Hematopoietic multipotent progenitor cell treated with erythropoietin and hydrocortisone succinate and interleukin-3 and kit ligand, for 8 days (in vitro differentiated cells): Measurements from ENCODE around the gene ZFP28.

Source experiments
- DNase-seq: peaks from one replicate; pipeline ENCODE4 v3.0.0-alpha.2; 2015

The ZFP28 gene

DNA sequence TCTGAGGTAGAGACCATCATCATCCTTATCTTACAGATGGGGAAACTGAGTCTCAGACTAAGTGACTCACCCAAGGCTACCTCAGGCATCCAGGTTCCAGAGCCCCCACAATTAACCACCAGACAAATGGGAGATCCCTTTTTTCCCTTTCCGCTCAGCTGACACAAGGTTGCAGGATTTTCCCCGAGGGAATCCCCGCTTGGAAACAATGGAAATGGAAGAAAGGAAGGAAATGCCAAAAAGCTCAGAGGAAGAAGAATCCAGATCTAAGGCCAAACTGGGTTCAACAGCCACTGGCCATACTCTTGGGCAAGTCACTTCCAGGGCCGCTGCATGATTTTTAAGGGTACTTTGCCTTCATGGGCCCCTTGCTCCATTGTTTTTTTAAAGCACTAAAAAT, 57.9 kb downstream of the ZFP28 start:
- no peak for DNase-seq

DNA sequence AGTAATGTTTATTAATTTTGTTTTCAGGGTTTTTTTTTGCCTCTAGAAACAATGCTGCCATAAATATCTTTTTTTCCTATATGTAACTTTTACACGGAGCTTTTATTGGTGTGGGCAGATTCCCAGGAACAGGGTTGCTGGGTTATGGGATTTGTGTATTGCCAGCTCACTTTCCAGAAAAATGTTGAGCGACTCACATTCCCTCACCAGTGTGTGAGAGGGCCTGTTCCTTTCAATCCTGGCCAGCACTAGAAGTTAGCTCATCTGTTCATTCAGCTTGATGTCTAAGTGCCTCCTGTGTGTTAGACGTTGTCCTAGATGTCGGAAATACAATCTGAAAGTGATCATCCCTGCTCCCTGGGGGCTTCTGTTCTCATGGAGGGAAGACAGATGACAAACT, 58.9 kb downstream of the ZFP28 start:
- no peak for DNase-seq

DNA sequence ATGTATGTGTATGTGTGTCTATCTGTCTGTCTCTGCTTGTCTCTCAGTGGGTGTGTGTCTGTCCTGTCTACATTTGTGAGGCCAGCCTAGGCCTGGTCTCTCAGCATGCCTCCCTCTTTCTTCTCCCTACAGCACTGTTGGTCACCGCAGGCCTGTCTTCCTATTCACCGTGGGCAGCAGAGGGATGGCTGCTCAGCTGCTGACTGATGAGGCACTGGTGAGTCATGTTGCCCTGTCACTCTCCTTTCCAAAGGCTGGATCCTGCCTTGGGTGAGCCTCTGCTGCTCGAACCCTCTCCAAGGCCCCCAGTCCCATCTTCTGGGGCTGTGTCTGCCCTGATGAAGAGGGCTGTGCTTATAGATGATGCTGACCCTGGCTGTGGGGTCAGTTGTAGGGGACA, 62.6 kb downstream of the ZFP28 start:
- DNase-seq = no peak

DNA sequence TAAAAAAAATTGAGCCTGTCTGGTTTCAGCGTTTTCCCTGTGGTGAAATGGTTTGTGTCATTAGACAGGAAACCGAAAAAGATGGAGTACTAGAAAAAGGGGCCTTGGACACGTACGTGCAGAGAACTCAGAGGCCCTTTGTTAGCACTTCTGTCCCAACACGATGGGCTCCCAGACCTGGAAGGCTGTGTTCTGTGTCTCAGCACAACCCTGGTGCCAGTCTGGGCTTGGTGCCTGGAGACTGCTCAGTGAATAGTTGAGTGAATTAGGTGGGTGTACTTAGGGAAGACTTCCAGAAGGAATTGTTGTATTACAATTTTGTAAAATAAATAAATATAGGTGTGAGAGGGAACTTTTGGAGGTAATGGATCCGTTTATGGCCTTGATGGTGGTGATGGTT, 65.1 kb downstream of the ZFP28 start:
- no peak for DNase-seq
